ENCODE measurements around the gene TTC38.

The TTC38 gene

GRCh38 chr22:46339956-46340355 is 72.1 kb downstream of the TTC38 start:
- Histone ChIP-seq H3K27me3 (ENCODE audit: control insufficient read depth in 2 of 2, insufficient read depth in 2 of 2, low read length in 2 of 2) (no peaks in the 10 kb centered on the region), H3K36me3 (ENCODE audit: control insufficient read depth in 2 of 2, insufficient read depth in 2 of 2, low read length in 2 of 2) (peaks cover 49 to 51% of the 10 kb centered on the region in 2 donors), H3K9ac (ENCODE audit: low read depth in 1 of 2, low read length in 2 of 2) (no peak overlapping the region), H3K4me3 (ENCODE audit: low read length in 2 of 2) (no peak overlapping the region), H3K27ac (ENCODE audit: low read depth in 2 of 2, low read length in 2 of 2) (no peak overlapping the region), H3K9me3 (ENCODE audit: control insufficient read depth in 2 of 2, low read length in 2 of 2) (no peaks in the 10 kb centered on the region), H3K4me1 (ENCODE audit: control insufficient read depth in 2 of 2, insufficient read depth in 2 of 2, low read length in 2 of 2) (peaks cover 7 to 8% of the 10 kb centered on the region in 2 donors)

- H3K4me3 ChIP-seq (ENCODE audit: low read length in 2 of 2) = no peak overlapping the region
- no peak overlapping the region for H3K9ac ChIP-seq (ENCODE audit: low read depth in 1 of 2, low read length in 2 of 2)
- no peaks in the 10 kb centered on the region for H3K9me3 ChIP-seq (ENCODE audit: control insufficient read depth in 2 of 2, low read length in 2 of 2)
- H3K36me3 ChIP-seq (ENCODE audit: control insufficient read depth in 2 of 2, insufficient read depth in 2 of 2, low read length in 2 of 2) = peaks cover 53 to 58% of the 10 kb centered on the region in 2 donors
- no peak overlapping the region for H3K27ac ChIP-seq (ENCODE audit: low read depth in 2 of 2, low read length in 2 of 2)
- H3K27me3 ChIP-seq (ENCODE audit: control insufficient read depth in 2 of 2, insufficient read depth in 2 of 2, low read length in 2 of 2) = no peaks in the 10 kb centered on the region
- peaks cover 7 to 8% of the 10 kb centered on the region in 2 donors for H3K4me1 ChIP-seq (ENCODE audit: control insufficient read depth in 2 of 2, insufficient read depth in 2 of 2, low read length in 2 of 2)
These were observed 72.9 kb downstream of the TTC38 start for GRCh38 chr22:46340676-46341075.

Measured in mucosa of rectum (tissue), 2 donors.